Activated CD4-positive, CD25-positive, alpha-beta regulatory T cell treated with anti-CD3 and anti-CD28 coated beads, Interleukin-2, amount 50 U/mL, for 16 hours (primary cell): ENCODE data around the gene TEX22.

Experiments used
- DNase-seq: peaks from one replicate; pipeline ENCODE4 v3.0.0-alpha.2; 2020; ENCODE audit warnings: low read depth, low spot score

The TEX22 gene

GRCh38 chr14:105398726-105399465 lies 558 bp downstream of the TEX22 start:
- DNase-seq: no peak

- DNase-seq: no peak
Observed at GRCh38 chr14:105399466-105399775, 1.1 kb downstream of the TEX22 start.

DNA sequence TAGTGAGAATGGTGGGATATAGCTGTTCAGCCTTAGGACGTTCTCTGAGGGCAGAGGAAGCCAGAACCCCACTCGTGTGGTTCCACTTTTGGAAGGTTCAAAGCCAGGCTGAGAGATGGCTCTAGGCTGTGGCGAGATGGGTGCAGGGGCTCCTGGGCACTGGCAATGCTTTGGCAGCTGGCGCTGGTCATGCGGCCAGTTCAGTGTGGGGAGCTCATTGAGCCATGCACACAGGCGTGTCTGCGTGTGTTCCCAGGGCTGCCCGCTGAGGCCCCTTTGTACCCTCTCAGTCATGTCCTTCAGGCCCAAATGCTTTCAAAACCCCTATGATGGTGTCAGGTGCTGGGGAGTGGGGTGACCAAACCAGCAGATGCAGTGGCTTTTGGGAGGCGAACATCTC lies 1.7 kb downstream of the TEX22 start:
- DNase-seq: no peak

GRCh38 chr14:105401699-105402098 lies 3.4 kb downstream of the TEX22 start:
- DNase-seq: no peak

GRCh38 chr14:105408592-105408991 lies 10.3 kb downstream of the TEX22 start:
- DNase-seq: no peak

- DNase-seq: no peak
Observed at GRCh38 chr14:105409364-105409763, 11.0 kb downstream of the TEX22 start.

DNA sequence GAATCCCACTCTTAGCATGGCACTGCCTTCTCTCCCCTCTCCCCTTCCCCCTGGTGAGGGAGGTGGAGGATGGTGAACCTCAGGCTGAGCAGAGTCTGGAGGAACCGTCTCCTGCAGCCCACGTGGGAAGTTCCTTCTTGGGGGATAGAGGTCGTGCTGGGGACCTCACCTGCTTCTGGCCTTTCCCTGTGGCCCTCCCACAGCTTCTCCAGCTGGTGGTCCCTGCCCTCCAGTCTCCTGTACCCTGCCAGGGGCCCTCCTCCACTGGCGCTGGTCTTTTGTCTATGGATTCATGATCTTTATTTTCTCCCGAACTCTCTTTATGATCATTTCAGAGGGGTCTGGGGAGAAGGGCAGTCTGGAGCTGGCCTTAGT lies 12.3 kb downstream of the TEX22 start:
- DNase-seq: no peak

GRCh38 chr14:105411017-105411941 lies 12.9 kb downstream of the TEX22 start:
- DNase-seq: no peak

DNA sequence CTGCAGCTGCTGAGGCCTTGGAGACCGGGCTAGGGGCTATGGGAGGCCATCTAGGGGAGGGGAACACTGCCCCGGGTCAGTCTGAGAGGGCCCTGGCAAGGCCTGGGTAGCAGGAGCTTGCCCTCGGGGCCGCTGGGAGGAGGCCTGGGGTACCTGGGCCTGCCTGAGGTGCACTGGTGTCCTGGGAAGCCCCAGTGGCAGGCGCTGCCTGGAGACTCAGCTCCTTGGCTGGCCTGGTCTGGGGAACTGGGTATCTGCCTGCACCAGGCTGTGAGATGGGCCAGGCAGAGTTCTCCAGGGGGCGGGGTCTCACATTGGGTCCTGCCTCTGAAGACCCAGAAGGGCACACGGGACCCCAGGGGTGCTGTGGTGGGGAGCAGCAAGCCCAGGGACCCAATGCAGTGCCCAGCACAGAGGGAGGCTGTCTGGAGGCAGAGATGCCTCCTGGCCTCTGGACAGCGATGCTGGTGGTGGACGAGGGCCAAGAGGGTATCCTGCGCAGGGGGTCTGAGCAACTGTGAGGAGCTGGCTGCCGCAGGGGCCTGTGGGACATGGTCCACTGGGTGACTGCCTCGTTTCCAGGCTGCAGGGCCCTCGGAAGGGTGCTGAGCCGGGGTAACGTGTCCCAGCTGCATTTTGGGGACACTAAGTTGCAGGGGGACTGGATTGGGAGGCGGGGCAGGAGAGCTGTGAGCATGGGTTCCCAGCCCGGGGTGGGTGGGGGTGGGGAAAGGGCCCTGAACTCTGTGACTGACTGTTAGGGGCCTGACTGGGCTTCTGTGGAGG lies 13.8 kb downstream of the TEX22 start:
- DNase-seq: no peak

- no peak for DNase-seq
Observed at GRCh38 chr14:105412771-105413543, 14.6 kb downstream of the TEX22 start.

GRCh38 chr14:105413544-105413886 lies 15.2 kb downstream of the TEX22 start:
- DNase-seq: no peak

- DNase-seq: peak; percentile 22
Observed at GRCh38 chr14:105414456-105415371, 16.4 kb downstream of the TEX22 start.

GRCh38 chr14:105415481-105416428 lies 17.4 kb downstream of the TEX22 start:
- DNase-seq: no peak

DNA sequence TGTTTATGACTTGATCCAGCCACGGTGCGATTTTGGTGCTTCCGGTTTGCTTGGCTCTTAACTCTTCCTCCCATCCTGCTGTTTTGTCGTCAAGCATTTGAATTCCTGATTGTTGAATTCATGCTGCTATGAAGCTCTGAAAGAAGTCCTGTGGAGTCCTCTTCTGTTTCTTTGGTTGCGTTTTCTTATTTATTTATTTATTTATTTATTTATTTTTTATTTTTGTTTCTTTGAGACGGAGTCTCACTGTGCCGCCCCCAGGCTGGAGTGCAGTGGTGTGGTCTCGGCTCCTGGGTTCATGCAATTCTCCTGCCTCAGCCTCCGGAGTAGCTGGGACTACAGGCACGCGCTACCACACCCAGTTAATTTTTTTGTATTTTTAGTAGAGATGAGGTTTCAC lies 18.3 kb downstream of the TEX22 start:
- DNase-seq: no peak

DNA sequence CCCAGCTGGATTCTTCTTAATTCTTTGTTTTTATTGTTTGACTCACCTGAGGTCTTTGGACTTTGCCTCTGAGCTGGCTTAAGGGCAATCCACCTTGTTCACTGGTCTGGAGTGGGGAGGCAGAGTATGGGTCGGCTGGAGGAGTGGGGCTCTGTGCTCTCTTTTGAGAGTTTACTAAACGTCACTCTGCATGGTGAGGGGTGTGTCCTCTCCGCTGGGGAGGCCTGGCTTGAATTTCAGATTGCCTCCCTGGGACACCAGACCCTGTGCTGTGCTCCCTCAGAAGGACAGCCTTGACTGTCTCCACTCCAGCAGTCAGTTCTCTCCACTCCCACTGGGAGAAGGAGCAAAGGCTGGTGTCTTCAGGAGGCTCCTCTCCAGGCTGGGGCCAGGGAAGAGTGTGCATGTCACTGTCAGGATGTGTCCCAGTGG lies 19.4 kb downstream of the TEX22 start:
- DNase-seq: no peak

DNA sequence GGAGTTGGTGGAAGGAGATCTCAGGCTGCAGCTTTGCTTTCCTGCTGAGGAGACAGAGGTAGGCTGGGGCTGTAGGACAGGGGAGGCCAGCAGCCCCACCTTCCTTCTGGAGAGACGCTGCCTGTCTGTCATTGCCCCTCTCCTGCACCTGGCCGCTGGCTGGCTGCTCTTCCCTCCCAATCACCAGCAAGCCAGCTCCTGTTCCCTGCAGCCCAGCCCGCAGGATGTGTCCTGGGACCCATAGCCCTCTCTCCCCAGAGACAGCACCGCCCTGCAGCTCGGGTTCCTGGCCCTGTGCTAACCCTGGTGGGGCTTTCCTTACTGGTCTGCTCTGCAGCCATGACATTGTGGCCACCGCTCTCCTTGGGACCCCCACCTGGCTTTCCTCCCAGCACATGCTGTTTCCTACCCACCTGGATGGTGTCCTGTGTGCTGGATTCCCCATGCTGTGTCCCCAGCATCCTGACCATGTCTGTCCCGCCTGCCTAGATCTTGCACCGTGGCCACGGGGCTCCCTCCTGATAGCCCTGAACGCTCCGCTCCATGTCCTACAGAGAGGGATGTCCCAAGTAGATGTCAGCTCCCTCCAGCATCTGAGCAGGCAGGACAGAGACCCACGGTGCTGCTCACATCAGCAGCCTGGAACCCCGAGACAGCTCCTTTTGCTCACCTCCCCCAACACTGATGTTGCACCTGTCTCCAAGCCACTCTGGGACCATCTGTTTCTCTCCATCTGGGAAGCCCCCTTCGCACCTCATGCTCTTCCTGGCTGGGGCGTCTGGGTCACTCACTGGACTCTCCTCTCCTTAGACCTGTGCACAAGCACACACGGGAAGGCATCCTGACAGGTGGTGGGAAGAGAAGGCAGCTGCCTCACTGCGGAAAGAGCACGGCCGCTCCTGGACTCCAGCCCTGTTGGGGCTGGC lies 20.2 kb downstream of the TEX22 start:
- no peak for DNase-seq

- no peak for DNase-seq
Observed at GRCh38 chr14:105419195-105420091, 21.1 kb downstream of the TEX22 start, which contains the start of gene MTA1. TSS of gene MTA1 (plus strand) at chr14:105419827. CDS start at chr14:105420036, 209 bp downstream.
